ENCODE results near the gene SEZ6.

- TF ChIP-seq, protein P1, sequence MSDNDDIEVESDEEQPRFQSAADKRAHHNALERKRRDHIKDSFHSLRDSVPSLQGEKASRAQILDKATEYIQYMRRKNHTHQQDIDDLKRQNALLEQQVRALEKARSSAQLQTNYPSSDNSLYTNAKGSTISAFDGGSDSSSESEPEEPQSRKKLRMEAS (IDR thresholded peaks at IDR 0.05) = no peak
- TF ChIP-seq YY1 (IDR thresholded peaks at IDR 0.05; ENCODE audit: low read depth) (no peak), ZBTB7A (IDR thresholded peaks at IDR 0.05; ENCODE audit: low read depth) (no peak), NFIC (IDR thresholded peaks at IDR 0.05) (no peak), EGR1 (IDR thresholded peaks at IDR 0.05) (no peak), CEBPB (IDR thresholded peaks at IDR 0.05) (no peak), USF1 (IDR thresholded peaks at IDR 0.05) (no peak), RAD21 (IDR thresholded peaks at IDR 0.05; ENCODE audit: low read depth) (no peak), CREB1 (IDR thresholded peaks at IDR 0.05; ENCODE audit: low read depth) (no peak), FOXM1 (IDR thresholded peaks at IDR 0.05; ENCODE audit: borderline replicate concordance, low read depth) (no peak)
These were observed 37.8 kb upstream of the SEZ6 start for GRCh38 chr17:29043539-29044145.
